Dermis lymphatic vessel endothelial cell (primary cell): ENCODE data around the gene TXNDC8. TPM values are rescaled to one million over a fixed set of nuclear protein-coding genes. Genes with fewer than 3 reads are reported as not detected.

Experiments used
- total RNA-seq: library from RNA; depleted of rRNA; stranded (reverse); fragments of >200 nt; gene quantifications from 2 replicates; pipeline ENCODE4 v1.2.1, GENCODE V29; 2014

TXNDC8 gene
- total RNA-seq, result not detected in 2 replicates

GRCh38 chr9:110337727-110338126, at the start of gene TXNDC8:
TSS of gene TXNDC8 (minus strand) at chr9:110337863.

GRCh38 chr9:110256380-110257096, 81.1 kb downstream of the TXNDC8 start, which contains the start of gene TXN:
TSS of gene TXN (minus strand) at chr9:110256507. CDS start at chr9:110256435, 72 bp downstream.

Other genes starting within 250 kb of the TXNDC8 start
- gene C9orf152, start 129.7 kb downstream of the TXNDC8 start, total RNA-seq, result not detected in 2 replicates
- gene TXN, start 81.4 kb downstream of the TXNDC8 start, total RNA-seq, result 164 and 178 TPM in 2 replicates
- under 0.01 TPM in 1 of 2 replicates, not detected in the other for gene SVEP1, start 241.9 kb upstream of the TXNDC8 start, total RNA-seq